Sigmoid colon (tissue), 4 donors: ENCODE data around the gene SARM1.

Experiments
- CTCF ChIP-seq, 4 experiments: fragments of 450-650 bp in 3 of 4; fragments of 200-600 bp in 1 of 4; IDR thresholded peaks; one replicate each; pipeline ENCODE4 v1.5.1; 2016 to 2019; ENCODE audit warnings: antibody characterized with exemption in 4 of 4, mild to moderate bottlenecking in 3 of 4, moderate library complexity in 2 of 4
- EP300 ChIP-seq, 4 donors: sonication (generic); formaldehyde crosslinking; IDR thresholded peaks; one replicate each; pipeline ENCODE4 v1.6.1; 2017; ENCODE audit warnings: antibody characterized with exemption in 4 of 4
- POLR2A ChIP-seq, 2 donors: fragments of 450-650 bp; IDR thresholded peaks; one replicate each; pipeline ENCODE4 v1.6.1; 2016; ENCODE audit warnings: antibody characterized with exemption in 2 of 2, mild to moderate bottlenecking in 2 of 2, moderate library complexity in 2 of 2

GRCh38 chr17:28386391-28386790 lies 14.9 kb downstream of the SARM1 start:
- TF ChIP-seq CTCF (IDR thresholded peaks at IDR 0.05) (no peak), POLR2A (IDR thresholded peaks at IDR 0.05) (no peak), EP300 (IDR thresholded peaks at IDR 0.05) (no peak)
